ENCODE data around the gene MYL6.

DNA sequence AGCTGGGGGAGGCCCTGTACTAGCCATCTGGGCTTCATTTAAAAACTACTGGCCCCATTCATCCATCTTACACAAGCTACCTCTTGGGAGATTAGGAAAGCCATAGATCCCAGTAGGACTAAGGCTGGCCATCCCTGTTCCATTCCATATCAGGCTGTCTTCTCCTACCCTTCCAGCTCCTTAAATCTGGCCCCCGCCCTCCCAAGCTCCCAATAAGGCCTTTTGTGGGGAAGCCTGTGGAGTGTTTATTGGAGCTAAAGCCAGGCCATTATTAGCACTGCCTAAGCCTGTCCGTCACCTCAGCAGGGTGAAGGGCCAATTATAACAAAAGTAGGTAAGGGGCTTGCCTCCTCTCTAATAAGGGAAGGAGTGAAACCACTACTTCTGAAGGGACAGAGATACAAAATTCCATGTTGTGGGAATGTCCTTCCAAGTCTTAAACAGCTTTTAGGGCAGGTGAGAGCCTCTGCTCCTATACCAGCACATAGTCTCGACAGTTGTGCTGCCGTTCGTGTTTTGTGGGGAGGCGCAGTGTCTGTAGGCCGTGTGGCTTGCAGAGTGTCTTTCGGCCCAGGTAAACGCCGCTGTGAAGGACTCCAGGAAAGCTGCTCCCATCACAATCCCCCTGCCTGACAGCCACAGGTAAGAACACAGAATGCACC lies 3.7 kb downstream of the MYL6 start:
- TF ChIP-seq CTCF (IDR thresholded peaks at IDR 0.05), result no peak
- no peak for TF ChIP-seq POLR2A (IDR thresholded peaks at IDR 0.05)

Data from right lobe of liver (tissue), 4 donors.